Fibroblast of skin of right quadriceps (primary cell): Measurements from ENCODE around the gene C11orf68.

Experiments
- DNase-seq: peaks from one replicate; pipeline ENCODE4 v3.0.0-alpha.2; 2013

The C11orf68 gene

GRCh38 chr11:65944191-65944590, 25.3 kb upstream of the C11orf68 start:
- DNase-seq = no peak

DNA sequence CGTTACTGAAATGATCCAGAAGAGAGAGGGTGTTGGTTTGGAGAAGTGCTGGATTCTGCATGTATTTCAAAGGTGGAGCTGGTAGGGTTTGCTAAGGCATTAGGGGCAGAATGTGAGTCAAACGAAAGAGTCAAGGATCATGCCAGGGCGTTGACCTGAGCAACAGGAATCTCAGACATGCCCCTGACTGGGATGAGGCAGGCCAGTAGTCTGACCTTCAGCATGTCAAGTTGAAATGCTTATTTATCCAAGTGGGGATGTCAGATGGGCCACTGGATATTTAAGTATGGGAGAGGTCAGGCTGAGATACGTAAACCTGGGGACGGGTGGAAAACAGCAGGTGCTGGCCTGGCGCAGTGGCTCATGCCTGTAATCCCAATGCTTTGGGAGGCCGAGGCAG, 23.7 kb upstream of the C11orf68 start:
- DNase-seq = no peak

GRCh38 chr11:65941720-65942310, 23.0 kb upstream of the C11orf68 start:
- DNase-seq = no peak

GRCh38 chr11:65937766-65938165, 18.9 kb upstream of the C11orf68 start:
- no peak for DNase-seq

DNA sequence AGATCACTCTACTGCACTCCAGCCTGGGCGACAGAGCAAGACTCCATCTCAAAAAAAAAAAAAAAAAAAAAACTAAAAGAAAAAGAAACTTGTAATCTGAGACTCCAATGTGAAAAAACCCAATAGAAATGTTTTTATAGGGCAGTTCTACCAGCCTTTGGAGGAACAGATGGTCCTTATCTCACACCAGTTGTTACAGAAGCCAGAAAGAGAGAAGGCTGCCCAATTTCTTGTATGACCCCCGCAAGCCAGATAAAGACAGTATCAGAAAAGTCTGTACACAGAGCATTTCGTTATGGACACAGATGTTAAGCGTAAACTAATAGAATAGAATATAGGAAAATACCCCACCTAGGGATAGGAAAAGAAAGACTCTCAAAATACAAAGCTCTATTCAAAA, 15.2 kb upstream of the C11orf68 start:
- DNase-seq = no peak

DNA sequence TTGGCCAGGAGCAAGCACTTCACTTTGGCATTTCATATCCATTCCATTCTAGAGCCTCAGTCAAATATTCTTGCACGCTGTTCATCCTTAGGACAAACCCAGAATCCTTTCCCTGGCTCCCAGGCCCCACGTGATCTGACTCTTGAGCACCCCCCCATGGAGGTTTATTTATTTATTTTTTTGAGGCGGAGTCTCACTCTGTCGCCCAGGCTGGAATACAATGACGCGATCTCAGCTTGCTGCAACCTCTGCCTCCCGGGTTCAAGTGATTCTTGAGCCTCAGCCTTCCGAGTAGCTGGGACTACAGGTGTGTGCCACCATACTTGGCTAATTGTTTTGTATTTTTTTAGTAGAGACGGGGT, 13.7 kb upstream of the C11orf68 start:
- DNase-seq = no peak

GRCh38 chr11:65931773-65932557, 13.1 kb upstream of the C11orf68 start:
- DNase-seq = no peak

DNA sequence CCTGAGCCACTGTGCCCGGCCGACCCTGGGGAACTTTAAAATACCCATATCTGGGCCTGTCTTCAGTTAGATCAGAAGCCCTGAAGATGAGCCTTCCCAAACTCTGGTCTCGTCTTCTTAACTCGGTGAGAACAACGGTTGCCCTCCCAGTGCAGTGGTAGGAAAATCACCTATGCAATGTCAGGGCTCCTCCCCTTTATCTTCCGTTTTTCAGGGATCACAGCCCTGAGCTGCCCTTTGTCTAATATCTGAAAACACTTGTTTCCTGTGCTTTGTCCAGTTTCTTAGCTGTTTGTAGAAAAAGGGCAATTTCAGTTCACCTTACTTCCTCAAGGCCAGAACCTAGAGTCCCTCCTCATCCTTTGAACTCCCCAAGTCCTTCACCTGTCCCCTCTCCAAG, 9.8 kb upstream of the C11orf68 start:
- no peak for DNase-seq

- DNase-seq = no peak
Measured at GRCh38 chr11:65927904-65928397, 9.1 kb upstream of the C11orf68 start.

GRCh38 chr11:65925397-65925796, 6.5 kb upstream of the C11orf68 start:
- DNase-seq = no peak

- DNase-seq = no peak
Measured at GRCh38 chr11:65922565-65922964, 3.7 kb upstream of the C11orf68 start.

DNA sequence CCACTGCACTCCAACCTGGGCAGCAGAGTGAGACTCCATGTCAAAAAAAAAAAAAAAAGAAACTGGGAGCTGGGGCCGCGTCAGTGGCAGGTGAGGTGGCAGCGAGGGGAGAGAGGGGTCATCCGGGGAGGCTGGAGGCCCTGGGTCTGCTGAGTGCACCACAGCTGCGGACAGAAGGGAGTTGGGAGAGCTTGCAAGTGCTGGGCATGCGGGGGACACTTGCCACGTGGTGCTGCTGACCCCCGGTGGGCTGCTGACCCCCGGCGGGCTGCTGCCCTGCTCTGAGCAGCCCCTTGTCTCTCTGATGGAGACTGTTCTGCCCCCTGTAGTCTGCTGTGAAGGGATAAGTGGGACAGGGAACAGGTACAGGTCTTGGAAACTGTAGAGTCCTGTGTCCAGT, 3.0 kb upstream of the C11orf68 start:
- no peak for DNase-seq

DNA sequence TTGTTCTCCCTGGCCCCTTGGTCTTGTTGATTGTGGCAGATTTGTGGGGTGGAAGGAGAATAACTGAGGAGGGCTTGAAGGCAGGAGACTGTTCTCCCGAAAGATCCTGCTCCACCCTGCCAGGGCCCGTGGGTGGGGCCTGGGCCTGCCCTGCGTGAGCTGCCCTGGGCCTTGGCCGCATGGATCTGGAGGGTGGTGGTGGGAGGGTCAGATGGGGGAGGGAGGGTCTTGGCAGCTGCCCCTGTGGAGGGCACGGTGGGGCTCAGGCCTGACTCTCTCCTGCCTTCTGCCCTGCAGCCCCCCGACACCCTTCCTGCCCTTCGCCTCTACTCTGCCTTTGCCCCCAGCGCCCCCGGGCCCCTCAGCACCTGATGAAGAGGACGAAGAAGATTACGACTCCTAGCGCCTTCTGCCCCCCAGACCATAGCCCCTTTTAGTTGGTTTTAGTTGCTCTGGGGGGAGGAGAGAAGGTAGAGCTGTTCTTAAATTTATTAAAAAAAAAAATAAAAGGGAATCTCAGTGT, 2.2 kb upstream of the C11orf68 start:
- no peak for DNase-seq

GRCh38 chr11:65920372-65920802, 1.5 kb upstream of the C11orf68 start:
- DNase-seq = no peak

DNA sequence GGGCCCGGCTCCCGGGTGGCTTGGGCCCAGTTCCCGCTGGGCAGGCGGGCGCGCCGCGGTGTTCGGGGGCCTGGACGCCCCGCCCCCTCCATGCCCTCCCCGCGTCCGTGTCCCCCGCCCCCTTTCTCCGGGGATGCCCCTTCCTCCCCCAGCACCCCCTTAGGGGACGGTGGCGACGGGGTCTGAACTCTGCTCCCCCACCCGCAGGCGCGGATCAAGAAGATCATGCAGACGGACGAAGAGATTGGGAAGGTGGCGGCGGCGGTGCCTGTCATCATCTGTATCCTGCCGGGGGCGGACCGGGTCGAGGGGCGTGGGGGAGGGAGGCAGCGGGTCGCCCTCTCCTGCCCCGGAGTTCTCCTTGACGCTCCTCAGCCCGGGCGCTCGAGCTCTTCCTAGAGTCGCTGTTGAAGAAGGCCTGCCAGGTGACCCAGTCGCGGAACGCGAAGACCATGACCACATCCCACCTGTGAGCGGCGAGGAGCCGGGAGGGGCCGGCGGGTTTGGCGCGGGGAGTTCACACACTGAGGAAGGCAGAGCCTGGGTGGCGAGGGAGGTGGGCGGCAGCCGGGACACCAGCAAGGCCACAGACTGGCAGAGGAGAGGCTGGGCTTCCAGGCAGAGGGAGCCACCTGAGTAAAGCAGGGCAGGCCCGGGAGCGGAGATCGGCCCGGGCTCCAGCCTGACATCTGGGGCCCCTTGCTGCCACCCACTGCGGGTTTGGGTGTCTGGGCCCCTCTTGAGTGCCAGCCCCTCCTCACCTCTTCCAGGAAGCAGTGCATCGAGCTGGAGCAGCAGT, 910 bp upstream of the C11orf68 start:
- DNase-seq = no peak

GRCh38 chr11:65919141-65919572, 295 bp upstream of the C11orf68 start, which contains the start of gene DRAP1:
Gene DRAP1, plus strand, starts transcription at chr11:65919426. Its CDS starts 76 bp downstream, at chr11:65919502.
- peak; percentile 99 for DNase-seq

DNA sequence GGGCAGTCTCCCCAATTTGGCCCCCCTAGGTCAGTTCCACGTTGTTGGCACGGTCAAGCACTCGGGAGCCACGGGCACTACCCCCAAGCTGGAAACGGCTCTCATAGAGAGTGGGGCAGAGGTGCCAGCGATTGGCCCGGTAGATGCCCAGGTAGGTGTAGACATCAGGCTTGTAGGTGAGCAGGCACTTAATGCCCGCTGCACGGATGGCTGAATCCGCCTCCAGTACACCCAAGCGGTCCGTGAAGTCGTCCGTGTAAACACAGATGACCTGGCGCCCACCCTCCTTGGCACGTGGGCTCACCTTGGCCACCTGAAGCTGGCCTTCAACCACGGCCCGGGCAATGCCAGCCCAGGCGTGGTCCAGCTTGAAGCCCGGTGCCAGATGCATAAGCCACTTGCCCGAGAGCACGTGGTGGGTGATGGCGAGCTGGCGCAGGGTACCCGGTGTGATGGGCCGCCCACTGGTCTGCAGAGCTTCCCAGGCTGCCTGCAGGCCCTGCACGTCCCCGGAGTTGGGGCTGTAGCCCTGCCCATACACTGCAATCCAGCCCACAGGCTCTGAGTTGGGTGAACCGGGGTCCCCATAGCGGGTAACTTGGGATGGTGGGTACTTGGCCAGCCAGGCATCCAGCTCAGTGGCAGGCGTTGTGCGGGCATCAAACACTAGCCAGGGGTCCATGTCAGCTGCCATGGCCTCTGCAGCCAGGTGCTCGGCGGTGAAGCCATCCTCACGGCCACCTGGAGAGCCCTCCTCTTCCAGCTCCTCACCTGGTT, 1.2 kb downstream of the C11orf68 start:
- no peak for DNase-seq

DNA sequence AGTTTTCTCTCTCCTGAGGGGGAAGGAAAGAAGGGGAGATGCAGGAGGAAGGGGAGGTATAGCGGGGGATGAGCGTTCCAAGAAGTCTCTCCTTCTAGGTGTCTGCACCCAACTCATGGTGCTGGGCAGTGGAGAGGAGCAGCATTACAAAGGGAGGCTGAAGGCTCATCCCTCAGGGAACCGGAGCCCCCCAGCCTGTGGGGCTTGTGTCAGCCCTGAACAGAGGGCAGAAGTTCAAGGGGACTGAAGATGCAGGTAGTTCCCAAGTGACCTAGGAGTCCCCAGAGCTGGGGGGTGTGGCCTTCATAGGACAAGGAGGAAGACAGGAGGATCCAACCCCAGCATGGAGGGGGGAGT, 1.8 kb downstream of the C11orf68 start:
- no peak for DNase-seq

DNA sequence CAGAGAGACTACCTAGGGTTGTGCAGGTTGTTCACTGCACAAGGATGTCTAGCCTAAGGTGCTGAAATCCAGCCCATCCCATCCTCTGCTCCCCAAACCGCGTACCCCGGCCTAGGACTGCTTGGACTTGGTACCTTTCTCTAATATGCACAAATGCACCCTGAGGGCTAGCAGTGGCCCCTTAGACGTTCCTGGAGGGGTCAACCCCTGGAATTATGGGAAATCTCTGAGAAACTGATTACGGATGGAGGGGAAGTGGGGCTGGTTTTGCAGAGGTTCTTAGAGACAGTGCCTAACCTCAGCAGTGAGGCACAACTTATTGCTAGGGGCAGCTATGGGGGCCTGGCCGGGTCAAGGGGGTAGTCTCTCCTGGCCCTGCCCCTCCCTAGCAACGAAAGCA, 2.5 kb downstream of the C11orf68 start:
- no peak for DNase-seq

DNA sequence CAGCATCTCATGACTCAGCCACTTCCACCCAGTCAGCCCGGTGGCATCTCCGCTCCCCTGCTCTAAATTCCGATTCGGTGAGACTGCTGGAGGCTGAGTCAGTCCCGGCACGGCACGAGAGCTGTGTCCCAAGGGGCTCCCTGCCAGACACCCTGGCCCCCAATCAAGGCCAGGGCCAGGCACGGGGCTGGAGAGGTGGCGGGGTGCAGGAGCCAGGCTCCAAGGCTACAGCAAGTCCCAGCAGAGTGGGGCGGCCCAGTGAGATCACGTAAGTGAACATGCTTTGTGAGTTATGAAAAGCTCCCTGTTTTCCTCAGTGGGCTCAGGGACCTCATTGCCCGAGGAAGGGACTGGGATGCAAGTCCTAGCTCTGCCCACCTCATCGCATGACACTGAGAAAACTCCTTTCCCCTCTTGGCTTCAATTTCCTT, 3.0 kb downstream of the C11orf68 start:
- DNase-seq = peak; percentile 98

GRCh38 chr11:65915101-65915820, 3.6 kb downstream of the C11orf68 start:
- DNase-seq = no peak

DNA sequence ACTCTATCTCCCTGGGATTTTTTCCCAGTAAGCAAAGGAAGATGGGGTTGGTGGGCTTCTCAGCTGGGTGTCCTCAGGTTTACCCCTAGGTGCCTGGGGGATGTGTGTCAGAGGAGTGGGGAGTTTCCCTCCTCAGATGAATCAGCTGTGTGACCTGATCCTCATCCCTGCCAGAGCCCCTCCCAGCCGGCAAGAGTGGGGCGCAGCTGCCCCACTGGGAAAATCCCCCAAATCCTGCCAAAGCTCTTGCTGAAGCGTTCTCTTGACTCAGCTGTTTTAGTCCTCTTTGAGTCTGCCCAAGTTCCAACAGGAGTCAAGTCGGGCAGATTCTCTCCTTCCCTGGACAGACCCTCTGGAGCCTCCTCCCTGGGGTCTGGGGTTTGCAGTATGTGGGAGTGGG, 6.0 kb downstream of the C11orf68 start:
- DNase-seq = peak; percentile 67
